ENCODE measurements around the gene HOXA9. TPM values are rescaled to one million over a fixed set of nuclear protein-coding genes. Genes with fewer than 3 reads are reported as not detected.

Gene HOXA9
- total and polyA plus RNA-seq, 8 donors, result 0.25 to 68.1 TPM; not detected in 6

- Histone ChIP-seq H3K36me3 (no peaks in the 10 kb centered on the region), H3K27ac (peak within 1 kb of the TSS; percentile 81 to 99 (median 84)), H3K27me3 (peaks cover 0 to 95% (median 51%) of the 10 kb centered on the region in 3 donors), H3K9me3 (no peaks in the 10 kb centered on the region), H3K4me3 (peak within 1 kb of the TSS; percentile 58 to 70 (median 68)), H3K4me1 (peaks cover 0 to 83% (median 38%) of the 10 kb centered on the region in 4 donors)
- no peak for TF ChIP-seq CTCF (IDR thresholded peaks at IDR 0.05)
- TF ChIP-seq POLR2AphosphoS5 (IDR thresholded peaks at IDR 0.05), result peak; percentile 71 to 85 (median 82)
- DNase-seq, result peak; percentile 69 to 98
- 5 to 17% (median 12%) methylated on average over 39 to 67 of the region's 67 CpGs for WGBS, 5 donors
- intact Hi-C loops (cut with DNase I; ENCODE audit: low total_unique reads), result no loop called here
Measured at GRCh38 chr7:27130540-27131389, 34.6 kb downstream of the HOXA9 start, which contains the start of gene HOXA4. HOXA4 (minus strand) TSS chr7:27130757; CDS start chr7:27130733, 24 bp downstream.

GRCh38 chr7:27129729-27130539, 35.4 kb downstream of the HOXA9 start:
- WGBS, 5 donors, result 10 to 31% (median 18%) methylated on average over 20 to 72 of the region's 72 CpGs
- intact Hi-C loops (cut with DNase I; ENCODE audit: low total_unique reads), result no loop called here
- peaks cover 1 to 83% (median 37%) of the 10 kb centered on the region in 4 donors for H3K4me1 ChIP-seq
- peak in 1 of 2 donors; percentile 72 for DNase-seq
- H3K27me3 ChIP-seq, result peaks cover 0 to 94% (median 50%) of the 10 kb centered on the region in 3 donors
- no peak for TF ChIP-seq POLR2AphosphoS5 (IDR thresholded peaks at IDR 0.05)
- no peak for TF ChIP-seq POLR2A (IDR thresholded peaks at IDR 0.05)
- no peak for TF ChIP-seq CTCF (IDR thresholded peaks at IDR 0.05)
- H3K9me3 ChIP-seq, result no peaks in the 10 kb centered on the region
- H3K4me3 ChIP-seq, result peak overlapping the region; percentile 58 to 70 (median 68)
- no peaks in the 10 kb centered on the region for H3K36me3 ChIP-seq
- peak overlapping the region; percentile 69 to 99 (median 83) for H3K27ac ChIP-seq

- peaks cover 3 to 81% (median 36%) of the 10 kb centered on the region in 4 donors for H3K4me1 ChIP-seq
- intact Hi-C loops (cut with DNase I; ENCODE audit: low total_unique reads), result no loop called here
- no peaks in the 10 kb centered on the region for H3K36me3 ChIP-seq
- peak overlapping the region; percentile 26 to 99 (median 83) for H3K27ac ChIP-seq
- H3K27me3 ChIP-seq, result peaks cover 0 to 94% (median 51%) of the 10 kb centered on the region in 3 donors
- peak overlapping the region; percentile 58 to 70 (median 68) for H3K4me3 ChIP-seq
- TF ChIP-seq POLR2A (IDR thresholded peaks at IDR 0.05), result no peak
- TF ChIP-seq POLR2AphosphoS5 (IDR thresholded peaks at IDR 0.05), result no peak
- no peak for TF ChIP-seq CTCF (IDR thresholded peaks at IDR 0.05)
- no peak for TF ChIP-seq EP300 (IDR thresholded peaks at IDR 0.05)
- H3K9me3 ChIP-seq, result no peaks in the 10 kb centered on the region
- DNase-seq, result no peak
- WGBS, 5 donors, result 53 to 73% (median 60%) methylated on average over 27 to 28 of the region's 28 CpGs
Measured at GRCh38 chr7:27128776-27129728, 36.3 kb downstream of the HOXA9 start.

Data from stomach (tissue), 9 donors.